Esophagus squamous epithelium (tissue), 4 donors: Measurements from ENCODE around the gene RGL1.

ENCODE experiments used
- POLR2A ChIP-seq, 4 donors: fragments of 450-650 bp; IDR thresholded peaks; one replicate each; pipeline ENCODE4 v1.6.1; 2017; ENCODE audit warnings: antibody characterized with exemption in 4 of 4, mild to moderate bottlenecking in 4 of 4, moderate library complexity in 3 of 4
- TF ChIP-seq, protein P1 (sequence below), 6 experiments: fragments of 450-650 bp in 4 of 6; fragments of 200-600 bp in 2 of 6; sonication (generic) in 2 of 6; IDR thresholded peaks; one replicate each; pipeline ENCODE4 v1.5.1; 2016 to 2019; ENCODE audit warnings: antibody characterized with exemption in 6 of 6, mild to moderate bottlenecking in 4 of 6, moderate library complexity in 4 of 6

DNA sequence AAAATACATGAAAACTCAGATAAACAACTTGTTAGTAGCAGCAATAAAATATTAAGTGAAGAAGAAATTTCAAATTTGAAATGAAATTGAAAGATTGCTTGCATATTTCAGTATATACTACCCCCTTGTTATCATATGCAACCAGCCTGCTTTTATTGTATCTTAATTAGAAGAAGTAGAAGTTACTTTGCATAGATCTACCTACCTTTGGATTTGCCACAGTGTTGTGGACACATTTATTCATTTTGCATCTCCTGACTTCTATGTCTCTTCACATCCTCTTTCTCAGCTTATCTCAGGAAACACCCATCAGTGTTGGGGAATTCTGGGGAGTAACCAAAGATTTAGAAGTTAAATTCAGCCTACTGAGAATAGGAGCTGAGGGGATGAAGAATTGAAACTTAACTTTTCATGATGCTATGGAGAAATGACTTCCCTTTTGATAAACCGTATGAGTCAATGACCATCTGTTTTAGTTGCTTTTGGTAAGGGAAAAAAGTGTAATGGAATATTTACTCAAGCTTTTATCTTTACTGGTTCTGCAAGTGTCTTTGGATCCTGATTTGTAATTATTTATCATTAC, 96.9 kb downstream of the RGL1 start:
- TF ChIP-seq, protein P1, sequence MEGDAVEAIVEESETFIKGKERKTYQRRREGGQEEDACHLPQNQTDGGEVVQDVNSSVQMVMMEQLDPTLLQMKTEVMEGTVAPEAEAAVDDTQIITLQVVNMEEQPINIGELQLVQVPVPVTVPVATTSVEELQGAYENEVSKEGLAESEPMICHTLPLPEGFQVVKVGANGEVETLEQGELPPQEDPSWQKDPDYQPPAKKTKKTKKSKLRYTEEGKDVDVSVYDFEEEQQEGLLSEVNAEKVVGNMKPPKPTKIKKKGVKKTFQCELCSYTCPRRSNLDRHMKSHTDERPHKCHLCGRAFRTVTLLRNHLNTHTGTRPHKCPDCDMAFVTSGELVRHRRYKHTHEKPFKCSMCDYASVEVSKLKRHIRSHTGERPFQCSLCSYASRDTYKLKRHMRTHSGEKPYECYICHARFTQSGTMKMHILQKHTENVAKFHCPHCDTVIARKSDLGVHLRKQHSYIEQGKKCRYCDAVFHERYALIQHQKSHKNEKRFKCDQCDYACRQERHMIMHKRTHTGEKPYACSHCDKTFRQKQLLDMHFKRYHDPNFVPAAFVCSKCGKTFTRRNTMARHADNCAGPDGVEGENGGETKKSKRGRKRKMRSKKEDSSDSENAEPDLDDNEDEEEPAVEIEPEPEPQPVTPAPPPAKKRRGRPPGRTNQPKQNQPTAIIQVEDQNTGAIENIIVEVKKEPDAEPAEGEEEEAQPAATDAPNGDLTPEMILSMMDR (IDR thresholded peaks at IDR 0.05): no peak
- TF ChIP-seq POLR2A (IDR thresholded peaks at IDR 0.05): no peak
